A549 (cell line): ENCODE measurements around the gene POLD4. TPM values are rescaled to one million over a fixed set of nuclear protein-coding genes. Genes with fewer than 3 reads are reported as not detected.

ENCODE experiments used
- ATAC-seq, 2 experiments: fragments of 200-7000 bp in 1 of 2; fragments of >200 bp in 1 of 2; cut with Nextera tagmentation in 1 of 2; cut with Tn5 transposase in 1 of 2; 3 replicates each; pipeline versions ENCODE4 v1.8.0 to v1.9.1; 2018 to 2020; ENCODE audit warnings: mild to moderate bottlenecking in 1 of 2, moderate library complexity in 1 of 2
- CTCF ChIA-PET: fragments of 300-600 bp; sonication (Branson Sonifier 250); formaldehyde crosslinking; extraction: SDS; loops from one replicate; lab custom pipeline; 2021; ENCODE audit warnings: antibody characterized with exemption, inconsistent platforms; lab: Yijun Ruan, JAX
- POLR2A ChIA-PET: fragments of 350-600 bp; formaldehyde crosslinking; extraction: SDS; loops from one replicate; lab custom pipeline; 2021; ENCODE audit warnings: antibody characterized with exemption, inconsistent platforms; lab: Yijun Ruan, JAX
- DNase-seq, 2 experiments: peaks; one replicate each; pipeline versions ENCODE4 v3.0.0 to v3.0.0-alpha.2; 2011 to 2016; ENCODE audit warnings: low read depth in 1 of 2, low spot score in 1 of 2
- FAIRE-seq: peaks from 2 replicates; lab custom pipeline; 2011; peaks lifted over from hg19 to GRCh38; lab: Jason Lieb, UNC
- H3K27ac ChIP-seq, 2 experiments: fragments of >200 bp; sonication (Bioruptor Twin); formaldehyde crosslinking; 3 replicates each; pipeline ENCODE4 v1.5.1; 2016 to 2017
- H3K4me1 ChIP-seq: fragments of >200 bp; sonication (Bioruptor Twin); formaldehyde crosslinking; 3 replicates; pipeline ENCODE4 v1.6.1; 2016
- H3K4me2 ChIP-seq: fragments of >200 bp; sonication (Bioruptor Twin); formaldehyde crosslinking; 3 replicates; pipeline ENCODE4 v1.6.1; 2016
- H3K4me3 ChIP-seq: fragments of >200 bp; sonication (Bioruptor Twin); formaldehyde crosslinking; 3 replicates; pipeline ENCODE4 v1.5.1; 2016
- H3K9me3 ChIP-seq: fragments of >200 bp; sonication (Bioruptor Twin); formaldehyde crosslinking; 3 replicates; pipeline ENCODE4 v1.6.1; 2016
- CEBPB ChIP-seq, 2 experiments: fragments of >200 bp in 1 of 2; sonication (Bioruptor Twin) in 1 of 2; formaldehyde crosslinking in 1 of 2; IDR thresholded peaks; 2 replicates each; pipeline ENCODE4 v1.6.1; 2012 to 2016
- CHD2 ChIP-seq: fragments of 150-350 bp; IDR thresholded peaks from 2 replicates; pipeline ENCODE4 v1.6.1; 2014; ENCODE audit warnings: low read length; ENCODE audit not compliant: partially characterized antibody
- CHD4 ChIP-seq: fragments of 200-600 bp; sonication (generic); IDR thresholded peaks from 2 replicates; pipeline ENCODE4 v1.6.1; 2016; ENCODE audit warnings: antibody characterized with exemption, mild to moderate bottlenecking, borderline replicate concordance
- EHMT2 ChIP-seq: fragments of 200-600 bp; sonication (generic); IDR thresholded peaks from 2 replicates; pipeline ENCODE4 v1.6.1; 2016; ENCODE audit warnings: antibody characterized with exemption, low read depth, mild to moderate bottlenecking, moderate library complexity
- ELK1 ChIP-seq: fragments of 150-350 bp; IDR thresholded peaks from 2 replicates; pipeline ENCODE4 v1.6.1; 2014; ENCODE audit warnings: low read depth, mild to moderate bottlenecking, low read length
- FOSB ChIP-seq: fragments of 250-450 bp; sonication (Bioruptor Pico); IDR thresholded peaks from 2 replicates; pipeline ENCODE4 v1.5.0; 2020; ENCODE audit warnings: mild to moderate bottlenecking, moderate library complexity
- GATA3 ChIP-seq: IDR thresholded peaks from 2 replicates; pipeline ENCODE4 v1.6.1; 2012; ENCODE audit warnings: borderline replicate concordance
- HOXB13 ChIP-seq: fragments of 250-450 bp; sonication (Bioruptor Pico); IDR thresholded peaks from 2 replicates; pipeline ENCODE4 v1.5.0; 2020; ENCODE audit warnings: low read depth, mild to moderate bottlenecking, moderate library complexity
- HOXB5 ChIP-seq: fragments of 250-450 bp; sonication (Bioruptor Pico); IDR thresholded peaks from 2 replicates; pipeline ENCODE4 v1.5.0; 2020; ENCODE audit warnings: mild to moderate bottlenecking, moderate library complexity
- KDM5A ChIP-seq: fragments of 200-600 bp; sonication (generic); IDR thresholded peaks from 2 replicates; pipeline ENCODE4 v1.6.1; 2016; ENCODE audit warnings: antibody characterized with exemption, mild to moderate bottlenecking
- MAX ChIP-seq: IDR thresholded peaks from 2 replicates; pipeline ENCODE4 v1.6.1; 2012
- MYC ChIP-seq: IDR thresholded peaks from 2 replicates; pipeline ENCODE4 v1.6.1; 2012; ENCODE audit warnings: mild to moderate bottlenecking, inconsistent platforms, low read length, improper control_type of control experiment, borderline replicate concordance
- NPAS2 ChIP-seq: fragments of 250-450 bp; sonication (Bioruptor Pico); IDR thresholded peaks from 2 replicates; pipeline ENCODE4 v1.8.0; 2022; ENCODE audit warnings: mild to moderate bottlenecking, moderate library complexity, borderline replicate concordance
- NR3C1 ChIP-seq: fragments of >200 bp; sonication (Bioruptor Twin); formaldehyde crosslinking; IDR thresholded peaks from 3 replicates; pipeline ENCODE4 v1.6.1; 2017
- POLR2AphosphoS2 ChIP-seq: conservative IDR thresholded peaks from 2 replicates; pipeline ENCODE4 v1.6.1; 2012; ENCODE audit warnings: low read length, improper control_type of control experiment, inconsistent platforms
- RAD21 ChIP-seq, 2 experiments: fragments of >200 bp in 1 of 2; sonication (Bioruptor Twin) in 1 of 2; formaldehyde crosslinking in 1 of 2; IDR thresholded peaks in 1 of 2; conservative IDR thresholded peaks in 1 of 2; 2 replicates in 1 of 2; 3 replicates in 1 of 2; pipeline ENCODE4 v1.6.1; 2012 to 2018; ENCODE audit warnings: inconsistent platforms in 1 of 2
- RARB ChIP-seq: fragments of 250-450 bp; sonication (Bioruptor Pico); IDR thresholded peaks from 2 replicates; pipeline ENCODE4 v1.8.0; 2021; ENCODE audit warnings: mild to moderate bottlenecking, moderate library complexity
- RCOR1 ChIP-seq: fragments of 150-350 bp; IDR thresholded peaks from 2 replicates; pipeline ENCODE4 v1.6.1; 2014; ENCODE audit warnings: antibody characterized with exemption, low read length, low read depth
- RFX5 ChIP-seq: fragments of 450-650 bp; IDR thresholded peaks from 2 replicates; pipeline ENCODE4 v1.7.1; 2014; ENCODE audit warnings: antibody characterized with exemption, mild to moderate bottlenecking, moderate library complexity
- RNF2 ChIP-seq: fragments of 200-600 bp; sonication (generic); IDR thresholded peaks from 2 replicates; pipeline ENCODE4 v1.6.1; 2016; ENCODE audit warnings: low read depth, mild to moderate bottlenecking, antibody characterized with exemption, moderate library complexity, borderline replicate concordance
- SMC3 ChIP-seq: fragments of >200 bp; sonication (Bioruptor Twin); formaldehyde crosslinking; IDR thresholded peaks from 3 replicates; pipeline ENCODE4 v1.6.1; 2018; ENCODE audit warnings: inconsistent platforms
- TP53 ChIP-seq: fragments of 250-450 bp; sonication (Bioruptor Pico); IDR thresholded peaks from 2 replicates; pipeline ENCODE4 v1.5.0; 2021; ENCODE audit warnings: mild to moderate bottlenecking, moderate library complexity
- ZSCAN20 ChIP-seq: fragments of 250-450 bp; sonication (Bioruptor Pico); IDR thresholded peaks from 2 replicates; pipeline ENCODE4 v1.8.0; 2022; ENCODE audit warnings: mild to moderate bottlenecking, moderate library complexity
- WGBS: methylation state at CpG from one replicate; pipeline ENCODE4 v1.1.6; 2017; ENCODE audit errors: missing lambda C conversion rate; 5-methylcytosine and 5-hydroxymethylcytosine counted together
- polyA plus RNA-seq, 4 experiments: library from polyadenylated mRNA; depleted of rRNA in 3 of 4; stranded (reverse); fragments of >200 nt; fragmentation: RNase III in 1 of 4; extraction: RNeasy Plus Mini Kit Qiagen cat#74134 plus additional on column Dnase treatment in 1 of 4; gene quantifications; 2 replicates in 3 of 4; 3 replicates in 1 of 4; pipeline ENCODE4 v1.2.3, GENCODE V29; 2011 to 2017

POLD4 gene
- polyA plus RNA-seq, 2 of the 4 experiments (the other 2 are of a cell fraction) = 140 to 148 TPM

GRCh38 chr11:67370351-67371076, 17.2 kb upstream of the POLD4 start:
- Histone ChIP-seq H3K4me2 (peak overlapping the region; percentile 95), H3K27ac (peak overlapping the region; percentile 95 to 100), H3K4me3 (peak overlapping the region; percentile 68)
- CTCF ChIA-PET = interaction anchor here (0.7 to 46.2 kb wide), 7 partner anchors 12 to 105 kb away, joined by 3 to 1913 read pairs (median 6); partner anchors contain the start of genes POLD4, PPP1CA, RAD9A and TBC1D10C
- POLR2A ChIA-PET = interaction anchor here (0.5 to 9.3 kb wide), 5 partner anchors 8 to 32 kb away, joined by 3 to 172 read pairs (median 10); partner anchors contain the start of gene POLD4
- no peak for FAIRE-seq
- TF ChIP-seq KDM5A (no peak), FOSB (CRISPR knock-in tag) (no peak), POLR2AphosphoS2 (peak; percentile 60; the same call in 1 of the 2 replicates), MAX (peak; percentile 30)
- TF ChIP-seq, all 56 proteins: peak for 2
- WGBS = 37% methylated on average over 12 of the region's 14 CpGs
- ATAC-seq = no peak
- Histone ChIP-seq H3K4me1 (peaks cover 73% of the 10 kb centered on the region), H3K9me3 (no peaks in the 10 kb centered on the region)
- no peak for DNase-seq

GRCh38 chr11:67369801-67370284, 16.5 kb upstream of the POLD4 start:
- ATAC-seq = no peak
- H3K4me2 ChIP-seq = peak overlapping the region; percentile 95
- H3K9me3 ChIP-seq = no peaks in the 10 kb centered on the region
- WGBS = 57% methylated on average over 12 of the region's 12 CpGs
- ChIA-PET POLR2A (interaction anchor here (0.9 to 9.3 kb wide), 4 partner anchors 9 to 22 kb away, joined by 3 to 172 read pairs (median 16); partner anchors contain the start of genes POLD4 and RAD9A), CTCF (interaction anchor here (0.9 to 46.2 kb wide), 6 partner anchors 11 to 100 kb away, joined by 3 to 1913 read pairs (median 13); partner anchors contain the start of genes POLD4, PPP1CA, RAD9A and TBC1D10C)
- no peak for FAIRE-seq
- TF ChIP-seq EHMT2 (no peak), ZSCAN20 (CRISPR knock-in tag) (no peak), RARB (CRISPR knock-in tag) (no peak), HOXB5 (CRISPR knock-in tag) (no peak), SMC3 (no peak), NR3C1 (no peak), ELK1 (no peak), NPAS2 (CRISPR knock-in tag) (no peak), MYC (no peak), HOXB13 (CRISPR knock-in tag) (no peak), CHD4 (no peak), RFX5 (no peak), CHD2 (no peak), RAD21 (conservative IDR thresholded peaks at IDR 0.05 in 1 of 2, IDR thresholded peaks at IDR 0.05 in 1 of 2) (no peak), RNF2 (no peak), RCOR1 (no peak), CEBPB (IDR thresholded peaks at IDR 0.05) (no peak), GATA3 (no peak), TP53 (no peak)
- DNase-seq = no peak
- peaks cover 73% of the 10 kb centered on the region for H3K4me1 ChIP-seq
- H3K27ac ChIP-seq = peak overlapping the region; percentile 95 to 100
- peak overlapping the region; percentile 68 for H3K4me3 ChIP-seq
